ENCODE measurements around the gene HAVCR1.

DNA sequence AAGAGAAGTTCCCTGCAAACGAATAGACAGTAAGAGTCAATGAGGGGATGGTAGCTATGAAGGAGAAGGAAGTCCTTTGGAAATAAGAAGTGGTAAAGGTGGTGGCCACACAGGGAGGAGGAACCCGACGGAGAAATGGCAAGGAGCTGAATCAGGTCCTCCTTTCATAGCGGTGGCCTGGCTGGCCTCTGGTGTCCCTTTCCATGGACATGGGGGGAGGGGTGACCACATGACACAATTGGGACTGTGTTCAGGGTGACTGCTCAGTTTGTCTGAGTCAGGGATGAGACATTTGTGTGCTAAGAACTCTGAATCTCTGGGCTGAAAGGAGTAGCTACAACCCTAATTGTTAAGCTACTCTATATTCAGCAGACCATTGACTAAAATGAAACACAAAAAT, 67.2 kb downstream of the HAVCR1 start:
- TF ChIP-seq POLR2A (IDR thresholded peaks at IDR 0.05; ENCODE audit: low read length) (no peak), RFX5 (IDR thresholded peaks at IDR 0.05) (no peak), KDM5A (IDR thresholded peaks at IDR 0.05) (no peak)
- TF ChIP-seq, protein P1, sequence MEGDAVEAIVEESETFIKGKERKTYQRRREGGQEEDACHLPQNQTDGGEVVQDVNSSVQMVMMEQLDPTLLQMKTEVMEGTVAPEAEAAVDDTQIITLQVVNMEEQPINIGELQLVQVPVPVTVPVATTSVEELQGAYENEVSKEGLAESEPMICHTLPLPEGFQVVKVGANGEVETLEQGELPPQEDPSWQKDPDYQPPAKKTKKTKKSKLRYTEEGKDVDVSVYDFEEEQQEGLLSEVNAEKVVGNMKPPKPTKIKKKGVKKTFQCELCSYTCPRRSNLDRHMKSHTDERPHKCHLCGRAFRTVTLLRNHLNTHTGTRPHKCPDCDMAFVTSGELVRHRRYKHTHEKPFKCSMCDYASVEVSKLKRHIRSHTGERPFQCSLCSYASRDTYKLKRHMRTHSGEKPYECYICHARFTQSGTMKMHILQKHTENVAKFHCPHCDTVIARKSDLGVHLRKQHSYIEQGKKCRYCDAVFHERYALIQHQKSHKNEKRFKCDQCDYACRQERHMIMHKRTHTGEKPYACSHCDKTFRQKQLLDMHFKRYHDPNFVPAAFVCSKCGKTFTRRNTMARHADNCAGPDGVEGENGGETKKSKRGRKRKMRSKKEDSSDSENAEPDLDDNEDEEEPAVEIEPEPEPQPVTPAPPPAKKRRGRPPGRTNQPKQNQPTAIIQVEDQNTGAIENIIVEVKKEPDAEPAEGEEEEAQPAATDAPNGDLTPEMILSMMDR (IDR thresholded peaks at IDR 0.05): no peak
